Endothelial cell of umbilical vein (primary cell): ENCODE data around the gene SIRT2. TPM values are rescaled to one million over a fixed set of nuclear protein-coding genes. Genes with fewer than 3 reads are reported as not detected.

ENCODE experiments used
- BruUV-seq: library from RNA; stranded (reverse); fragments of 400-500 nt; replicated peaks from 2 replicates; lab custom pipeline; 2021; lab: Mats Ljungman, UMichigan
- CTCF ChIA-PET: fragments of 300-600, 350-600 bp; sonication (Branson Sonifier 250); formaldehyde crosslinking; loops from one replicate; lab custom pipeline; 2021; ENCODE audit warnings: antibody characterized with exemption, inconsistent platforms; lab: Charles Lee
- POLR2A ChIA-PET: fragments of 300-600, 350-600 bp; sonication (Branson Sonifier 250); formaldehyde crosslinking; loops from one replicate; lab custom pipeline; 2021; ENCODE audit warnings: antibody characterized with exemption, inconsistent platforms; lab: Charles Lee
- DNase-seq: peaks from one replicate; pipeline ENCODE4 v3.0.0-alpha.2; 2011; ENCODE audit warnings: low read depth, low spot score
- FAIRE-seq: peaks from 2 replicates; lab custom pipeline; 2011; peaks lifted over from hg19 to GRCh38; lab: Jason Lieb, UNC
- H2AFZ ChIP-seq: 2 replicates; pipeline ENCODE4 v1.6.0; 2012; ENCODE audit warnings: low read depth, low read length, control low read depth, inconsistent platforms
- H3K27ac ChIP-seq: 2 replicates; pipeline ENCODE4 v1.5.1; 2011; ENCODE audit warnings: low read depth, mild to moderate bottlenecking, control low read depth, low read length, moderate library complexity; ENCODE audit not compliant: insufficient read depth
- H3K27me3 ChIP-seq, 2 experiments: 2 replicates each; pipeline versions ENCODE4 v1.6.0 to v1.6.1; 2011; ENCODE audit warnings: low read length in 2 of 2, mixed read lengths in 1 of 2; ENCODE audit not compliant: control insufficient read depth in 2 of 2, insufficient read depth in 2 of 2
- H3K36me3 ChIP-seq, 2 experiments: 2 replicates in 1 of 2; 3 replicates in 1 of 2; pipeline ENCODE4 v1.5.1; 2011; ENCODE audit warnings: low read length in 2 of 2, mild to moderate bottlenecking in 1 of 2, moderate library complexity in 1 of 2; ENCODE audit not compliant: control insufficient read depth in 2 of 2, insufficient read depth in 2 of 2; ENCODE audit errors: extremely low read depth in 1 of 2
- H3K4me1 ChIP-seq: 3 replicates; pipeline ENCODE4 v1.5.1; 2011; ENCODE audit warnings: mild to moderate bottlenecking, low read length; ENCODE audit not compliant: control insufficient read depth, insufficient read depth; ENCODE audit errors: extremely low read depth
- H3K4me2 ChIP-seq: 2 replicates; pipeline ENCODE4 v1.6.1; 2011; ENCODE audit warnings: low read length, control low read depth, mixed read lengths; ENCODE audit not compliant: insufficient read depth
- H3K4me3 ChIP-seq, 3 experiments: fragments of 200-600 bp in 1 of 3; sonication (generic), shearing (Covaris generic) in 1 of 3; replicated peaks in 1 of 3; 2 replicates each; pipeline ENCODE4 v1.5.1; 2011 to 2016; ENCODE audit warnings: control low read depth in 3 of 3, low read length in 3 of 3, mild to moderate bottlenecking in 2 of 3, inconsistent platforms in 1 of 3, low read depth in 1 of 3, moderate library complexity in 1 of 3; ENCODE audit not compliant: insufficient read depth in 1 of 3
- H3K79me2 ChIP-seq: 2 replicates; pipeline ENCODE4 v1.6.0; 2012; ENCODE audit warnings: low read length, inconsistent platforms; ENCODE audit not compliant: control insufficient read depth, insufficient read depth
- H3K9ac ChIP-seq: replicated peaks from 2 replicates; pipeline ENCODE3; 2011; ENCODE audit warnings: low read length, control low read depth; ENCODE audit not compliant: insufficient read depth; ENCODE audit errors: extremely low read depth
- H3K9me1 ChIP-seq: replicated peaks from 3 replicates; pipeline ENCODE4 v1.6.0; 2011; ENCODE audit warnings: mild to moderate bottlenecking, low read length; ENCODE audit not compliant: control insufficient read depth, insufficient read depth; ENCODE audit errors: extremely low read depth
- H3K9me3 ChIP-seq: replicated peaks from 2 replicates; pipeline ENCODE4 v1.5.1; 2012; ENCODE audit warnings: low read length, inconsistent platforms; ENCODE audit not compliant: control insufficient read depth, insufficient read depth
- H4K20me1 ChIP-seq: replicated peaks from 2 replicates; pipeline ENCODE3; 2011; ENCODE audit warnings: mild to moderate bottlenecking, low read length; ENCODE audit not compliant: control insufficient read depth, insufficient read depth; ENCODE audit errors: extremely low read depth
- CTCF ChIP-seq, 2 donors: IDR thresholded peaks; 1 replicate in 1 of 2; 2 replicates in 1 of 2; pipeline ENCODE4 v1.5.1; 2011; ENCODE audit warnings: low read length in 2 of 2, mild to moderate bottlenecking in 2 of 2, moderate library complexity in 2 of 2, control low read depth in 1 of 2, inconsistent platforms in 1 of 2, low read depth in 1 of 2; ENCODE audit not compliant: insufficient read depth in 1 of 2; ENCODE audit errors: extremely low read depth in 1 of 2
- EZH2 ChIP-seq: IDR thresholded peaks from 2 replicates; pipeline ENCODE4 v1.6.1; 2012; ENCODE audit warnings: borderline replicate concordance, low read depth, mild to moderate bottlenecking, moderate library complexity, low read length, inconsistent platforms; ENCODE audit not compliant: severe bottlenecking
- FOS ChIP-seq: IDR thresholded peaks from 2 replicates; pipeline ENCODE4 v1.6.1; 2011; ENCODE audit warnings: mild to moderate bottlenecking, low read length, moderate library complexity, borderline replicate concordance; ENCODE audit not compliant: insufficient read depth
- GATA2 ChIP-seq: IDR thresholded peaks from 2 replicates; pipeline ENCODE4 v1.7.0; 2011; ENCODE audit warnings: low read depth, mild to moderate bottlenecking, moderate library complexity, mixed read lengths, low read length; ENCODE audit not compliant: insufficient read length, insufficient read depth
- JUN ChIP-seq: IDR thresholded peaks from 2 replicates; pipeline ENCODE4 v1.6.1; 2011; ENCODE audit warnings: borderline replicate concordance, low read depth; ENCODE audit not compliant: insufficient read length, insufficient read depth
- MYC ChIP-seq: IDR thresholded peaks from one replicate; pipeline ENCODE4 v1.6.1; 2011; ENCODE audit warnings: mild to moderate bottlenecking, low read depth, low read length
- POLR2A ChIP-seq: IDR thresholded peaks from 2 replicates; pipeline ENCODE4 v1.6.1; 2012; ENCODE audit warnings: low read depth, mild to moderate bottlenecking, control low read depth, low read length
- POLR2AphosphoS5 ChIP-seq: IDR thresholded peaks from 2 replicates; pipeline ENCODE4 v1.6.1; 2012; ENCODE audit warnings: low read depth, mild to moderate bottlenecking, control low read depth, low read length, moderate library complexity; ENCODE audit not compliant: insufficient read depth
- dilution Hi-C: fragments of 300-500 bp; cut with MboI; formaldehyde crosslinking; loops from one replicate; pipeline ENCODE4 v1.15.0; 2019; ENCODE audit warnings: low sequenced_read_pairs; ENCODE audit not compliant: extremely low pct_ligation_motif_present
- intact Hi-C: fragments of 100-400 bp; cut with micrococcal nuclease; formaldehyde crosslinking; loops from one replicate; pipeline ENCODE4 v1.10.0; 2022
- polyA plus RNA-seq, 4 experiments: library from polyadenylated mRNA; depleted of rRNA in 3 of 4; stranded (reverse) in 3 of 4; unstranded in 1 of 4; fragments of >200 nt; gene quantifications; 2 replicates each; pipeline versions ENCODE4 v1.2.1 to v1.2.3, GENCODE V29; 2011 to 2012; ENCODE audit warnings: missing spikeins in 1 of 4
- total RNA-seq: library from RNA; stranded (reverse); gene quantifications from 2 replicates; pipeline ENCODE4 v1.2.3, GENCODE V29; 2021
- TF ChIP-seq, protein P1 (sequence below): IDR thresholded peaks from 2 replicates; pipeline ENCODE4 v1.6.1; 2011; ENCODE audit not compliant: insufficient read depth, insufficient read length

SIRT2 gene
- total and polyA plus RNA-seq, 2 donors (not counting 3 experiments of a cell fraction or from before 2014, with no cell fraction given), result 47.6 to 72.5 TPM

- ChIA-PET CTCF (interaction anchor here (1.0 kb wide), 1 partner anchor 21 kb away, joined by 3 read pairs; no protein-coding TSS in a partner anchor), POLR2A (interaction anchor here (0.6 kb wide), 1 partner anchor 49 kb away, joined by 6 read pairs; no protein-coding TSS in a partner anchor)
- TF ChIP-seq CTCF (IDR thresholded peaks at IDR 0.05; ENCODE audit: extremely low read depth in 1 of 2, insufficient read depth in 1 of 2, low read depth in 1 of 2, low read length in 2 of 2), result no peak
- dilution Hi-C loops, result no loop called here
- no peak overlapping the region for H3K9ac ChIP-seq
- no peaks in the 10 kb centered on the region for H3K79me2 ChIP-seq
- H2AFZ ChIP-seq, result no peak overlapping the region
- no peak overlapping the region for H3K4me2 ChIP-seq
- no peaks in the 10 kb centered on the region for H4K20me1 ChIP-seq
- H3K4me3 ChIP-seq, result no peak overlapping the region
- BruUV-seq, result no TSS peak
- DNase-seq, result no peak
- peaks cover 2 to 17% of the 10 kb centered on the region in 2 experiments for H3K36me3 ChIP-seq
- no peaks in the 10 kb centered on the region for H3K27me3 ChIP-seq
- H3K9me1 ChIP-seq, result no peaks in the 10 kb centered on the region
- no peaks in the 10 kb centered on the region for H3K4me1 ChIP-seq
- intact Hi-C loops, result no loop called here
- FAIRE-seq, result no peak
- no peak overlapping the region for H3K27ac ChIP-seq
- no peaks in the 10 kb centered on the region for H3K9me3 ChIP-seq
These were observed 8.7 kb downstream of the SIRT2 start for GRCh38 chr19:38890686-38891085.

DNA sequence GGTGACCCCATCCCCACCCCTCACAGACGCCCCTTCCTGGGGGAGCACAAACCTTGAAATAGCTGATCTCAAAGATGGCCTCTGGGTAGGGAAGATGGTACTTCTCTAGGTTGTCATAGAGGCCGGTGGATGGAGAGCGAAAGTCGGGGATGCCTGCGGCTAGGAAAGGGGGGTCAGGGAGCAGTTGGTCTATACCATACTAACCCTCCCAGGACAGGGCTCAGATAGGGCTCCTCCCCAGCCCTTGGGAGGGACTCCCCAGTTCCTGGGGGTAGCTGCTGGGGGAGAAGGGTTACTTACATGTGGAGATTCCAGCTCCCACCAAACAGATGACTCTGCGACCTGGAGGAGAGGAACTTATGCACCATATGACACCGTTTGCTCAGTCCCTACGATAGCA, 9.6 kb downstream of the SIRT2 start:
- no peaks in the 10 kb centered on the region for H3K27me3 ChIP-seq
- H3K4me1 ChIP-seq, result no peaks in the 10 kb centered on the region
- no peak overlapping the region for H3K27ac ChIP-seq
- TF ChIP-seq FOS (no peak), MYC (no peak), CTCF (IDR thresholded peaks at IDR 0.05; ENCODE audit: extremely low read depth in 1 of 2, insufficient read depth in 1 of 2, low read depth in 1 of 2, low read length in 2 of 2) (no peak), POLR2A (no peak), GATA2 (no peak), EZH2 (no peak), JUN (no peak), POLR2AphosphoS5 (no peak)
- TF ChIP-seq, protein P1, sequence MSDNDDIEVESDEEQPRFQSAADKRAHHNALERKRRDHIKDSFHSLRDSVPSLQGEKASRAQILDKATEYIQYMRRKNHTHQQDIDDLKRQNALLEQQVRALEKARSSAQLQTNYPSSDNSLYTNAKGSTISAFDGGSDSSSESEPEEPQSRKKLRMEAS, result no peak
- H3K9me3 ChIP-seq, result no peaks in the 10 kb centered on the region
- dilution Hi-C loops, result no loop called here
- ChIA-PET CTCF (interaction anchor here (1.4 kb wide), 1 partner anchor 128 kb away, joined by 3 read pairs; no protein-coding TSS in a partner anchor), POLR2A (no interaction called here)
- FAIRE-seq, result no peak
- H3K9ac ChIP-seq, result no peak overlapping the region
- H3K4me2 ChIP-seq, result no peak overlapping the region
- H2AFZ ChIP-seq, result no peak overlapping the region
- peaks cover 2 to 17% of the 10 kb centered on the region in 2 experiments for H3K36me3 ChIP-seq
- no peaks in the 10 kb centered on the region for H3K79me2 ChIP-seq
- no peaks in the 10 kb centered on the region for H3K9me1 ChIP-seq
- intact Hi-C loops, result no loop called here
- DNase-seq, result no peak
- BruUV-seq, result no TSS peak
- H3K4me3 ChIP-seq, result no peak overlapping the region
- H4K20me1 ChIP-seq, result no peaks in the 10 kb centered on the region
